ENCODE data around the gene PEX10. TPM values are rescaled to one million over a fixed set of nuclear protein-coding genes. Genes with fewer than 3 reads are reported as not detected.

Gene PEX10
- total RNA-seq, 1 donor, result 34.7 TPM

DNA sequence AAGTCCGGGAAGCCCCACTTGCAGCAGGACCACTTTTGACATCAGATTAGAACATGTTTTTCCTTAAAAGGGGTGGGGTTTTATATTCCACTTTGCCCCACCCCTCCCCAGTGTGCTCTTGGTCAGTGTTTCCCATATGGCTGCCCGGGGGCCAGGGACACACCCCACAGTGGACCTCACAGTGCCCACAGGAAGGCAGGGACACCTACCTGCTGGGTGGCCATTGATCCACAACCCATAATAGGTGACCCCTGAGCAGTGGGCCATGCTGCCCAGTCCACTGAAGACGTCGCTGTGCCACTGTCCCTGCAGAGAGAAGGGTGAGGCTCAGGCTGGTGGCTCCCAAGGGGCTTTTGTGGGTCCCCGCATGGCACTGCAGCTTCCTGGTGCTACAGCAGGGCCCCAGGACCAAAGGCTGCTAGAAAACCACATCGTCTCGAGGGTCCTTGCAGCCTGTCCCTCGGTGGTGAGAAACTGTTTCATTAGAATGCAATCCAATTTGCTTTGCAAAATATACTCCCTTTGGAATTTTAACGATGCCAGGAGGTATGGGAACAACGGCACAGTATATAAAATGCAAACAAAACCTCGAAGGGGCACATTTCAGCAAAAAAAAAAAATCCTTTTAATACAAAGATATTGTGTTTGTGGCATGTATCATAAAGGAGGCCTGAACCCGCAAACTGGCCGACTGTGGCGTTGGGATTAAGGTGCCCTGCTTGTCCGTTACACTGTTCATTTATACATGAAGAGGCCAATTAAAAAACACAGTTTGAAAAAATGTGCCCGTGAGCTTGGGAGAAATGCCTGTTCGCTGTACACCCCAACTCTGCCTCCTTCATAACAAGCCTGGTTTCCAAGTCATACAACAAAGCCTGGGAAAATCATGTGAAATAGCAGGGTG is 37.9 kb downstream of the PEX10 start:
- DNase-seq (ENCODE audit: insufficient read length, low spot score, missing footprints), result peak; percentile 51
- H2AFZ ChIP-seq (ENCODE audit: low read length), result no peak overlapping the region
- H3K4me2 ChIP-seq (ENCODE audit: insufficient read depth, low read length), result no peak overlapping the region
- TF ChIP-seq CTCF (IDR thresholded peaks at IDR 0.05; ENCODE audit: extremely low read depth, low read depth, low read length), result no peak
- no peaks in the 10 kb centered on the region for H3K4me1 ChIP-seq (ENCODE audit: insufficient read depth, low read length)
- no peaks in the 10 kb centered on the region for H3K27me3 ChIP-seq (ENCODE audit: insufficient read depth, low read length)
- H3K79me2 ChIP-seq (ENCODE audit: insufficient read depth, low read length), result no peaks in the 10 kb centered on the region
- no peak overlapping the region for H3K4me3 ChIP-seq (ENCODE audit: insufficient read depth, low read length)
- H3K27ac ChIP-seq (ENCODE audit: low read depth, low read length), result no peak overlapping the region
- H3K9me3 ChIP-seq (ENCODE audit: low read depth, low read length), result no peaks in the 10 kb centered on the region
- no peaks in the 10 kb centered on the region for H4K20me1 ChIP-seq (ENCODE audit: insufficient read depth, low read length)
- H3K36me3 ChIP-seq (ENCODE audit: insufficient read depth, low read length), result no peaks in the 10 kb centered on the region

DNA sequence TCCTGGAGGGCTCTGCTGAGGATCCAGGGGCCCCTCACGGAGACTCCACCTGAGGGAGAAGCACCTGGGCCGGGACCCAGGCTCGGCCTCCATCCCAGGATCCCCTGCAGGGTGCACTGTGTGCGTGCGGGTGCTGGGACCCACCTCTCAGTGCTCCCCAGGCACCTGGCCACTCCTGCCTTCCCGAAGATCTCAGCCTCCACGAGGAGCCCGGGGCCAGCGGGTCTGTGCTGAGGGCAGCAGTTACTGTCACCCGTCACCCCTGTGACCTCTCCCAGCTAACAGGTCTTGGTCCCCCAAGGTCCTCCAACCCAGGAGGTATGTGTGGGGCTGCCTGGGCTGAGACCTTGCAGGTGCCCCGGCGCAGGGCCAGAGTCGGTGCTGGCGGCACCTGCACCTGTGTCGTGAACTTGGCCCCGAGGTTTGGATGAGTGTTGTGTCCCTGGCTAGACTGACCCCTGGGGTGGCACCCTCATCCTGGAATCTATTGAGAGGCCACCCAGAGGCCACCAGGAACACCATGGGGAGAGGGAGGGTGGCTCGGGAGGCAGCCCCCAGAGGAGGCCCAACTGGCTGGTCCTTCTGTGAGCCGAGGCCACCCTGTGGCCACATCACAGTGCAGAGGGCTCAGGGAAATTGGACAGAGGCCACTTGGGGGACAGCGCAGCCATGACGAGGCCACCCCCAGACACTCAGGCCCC is 38.7 kb downstream of the PEX10 start:
- H3K4me3 ChIP-seq (ENCODE audit: insufficient read depth, low read length), result no peak overlapping the region
- H3K4me1 ChIP-seq (ENCODE audit: insufficient read depth, low read length), result no peaks in the 10 kb centered on the region
- no peaks in the 10 kb centered on the region for H3K27me3 ChIP-seq (ENCODE audit: insufficient read depth, low read length)
- no peak for TF ChIP-seq CTCF (IDR thresholded peaks at IDR 0.05; ENCODE audit: extremely low read depth, low read depth, low read length)
- DNase-seq (ENCODE audit: insufficient read length, low spot score, missing footprints), result peak; percentile 63
- no peak overlapping the region for H3K27ac ChIP-seq (ENCODE audit: low read depth, low read length)
- no peak overlapping the region for H3K4me2 ChIP-seq (ENCODE audit: insufficient read depth, low read length)
- no peaks in the 10 kb centered on the region for H3K9me3 ChIP-seq (ENCODE audit: low read depth, low read length)
- no peaks in the 10 kb centered on the region for H3K36me3 ChIP-seq (ENCODE audit: insufficient read depth, low read length)
- no peaks in the 10 kb centered on the region for H4K20me1 ChIP-seq (ENCODE audit: insufficient read depth, low read length)
- H2AFZ ChIP-seq (ENCODE audit: low read length), result no peak overlapping the region
- no peaks in the 10 kb centered on the region for H3K79me2 ChIP-seq (ENCODE audit: insufficient read depth, low read length)

- Histone ChIP-seq H3K27me3 (ENCODE audit: insufficient read depth, low read length) (no peaks in the 10 kb centered on the region), H3K79me2 (ENCODE audit: insufficient read depth, low read length) (no peaks in the 10 kb centered on the region), H3K27ac (ENCODE audit: low read depth, low read length) (no peak overlapping the region), H3K36me3 (ENCODE audit: insufficient read depth, low read length) (no peaks in the 10 kb centered on the region), H4K20me1 (ENCODE audit: insufficient read depth, low read length) (no peaks in the 10 kb centered on the region), H3K4me1 (ENCODE audit: insufficient read depth, low read length) (no peaks in the 10 kb centered on the region), H3K4me3 (ENCODE audit: insufficient read depth, low read length) (no peak overlapping the region), H3K4me2 (ENCODE audit: insufficient read depth, low read length) (no peak overlapping the region), H2AFZ (ENCODE audit: low read length) (no peak overlapping the region), H3K9me3 (ENCODE audit: low read depth, low read length) (no peaks in the 10 kb centered on the region)
- peak; percentile 75 for DNase-seq (ENCODE audit: insufficient read length, low spot score, missing footprints)
- TF ChIP-seq CTCF (IDR thresholded peaks at IDR 0.05; ENCODE audit: extremely low read depth, low read depth, low read length), result no peak
These were observed 39.5 kb downstream of the PEX10 start for GRCh38 chr1:2372551-2373490.
